Gastrocnemius medialis (tissue), 4 donors: Measurements from ENCODE around the gene GJC2. TPM values are rescaled to one million over a fixed set of nuclear protein-coding genes. Genes with fewer than 3 reads are reported as not detected.

Experiments used
- ATAC-seq, 2 donors: fragments of 150-250 bp; one replicate each; pipeline ENCODE4 v1.9.1; 2016
- DNase-seq, 2 donors: peaks; one replicate each; pipeline ENCODE4 v3.0.0-alpha.2; 2019
- H3K27ac ChIP-seq, 4 donors: fragments of 200-600 bp; sonication (generic); 1 replicate in 1 of 4; 2 replicates in 3 of 4; pipeline ENCODE4 v1.5.1; 2016 to 2018; ENCODE audit warnings: mild to moderate bottlenecking in 2 of 4, moderate library complexity in 1 of 4
- H3K27me3 ChIP-seq, 3 donors: fragments of 200-600 bp; sonication (generic) in 2 of 3; 1 replicate in 1 of 3; 2 replicates in 2 of 3; pipeline versions ENCODE4 v1.5.1 to v1.6.0; 2016 to 2019; ENCODE audit warnings: mild to moderate bottlenecking in 1 of 3, moderate library complexity in 1 of 3
- H3K36me3 ChIP-seq, 2 donors: fragments of 200-600 bp; sonication (generic) in 1 of 2; one replicate each; pipeline ENCODE4 v1.5.1; 2017 to 2018
- H3K4me1 ChIP-seq, 2 donors: fragments of 200-600 bp; sonication (generic) in 1 of 2; one replicate each; pipeline ENCODE4 v1.5.1; 2016 to 2017; ENCODE audit warnings: mild to moderate bottlenecking in 2 of 2
- H3K4me3 ChIP-seq, 4 donors: fragments of 200-600 bp; sonication (generic) in 3 of 4; 1 replicate in 1 of 4; 2 replicates in 3 of 4; pipeline ENCODE4 v1.5.1; 2016 to 2019; ENCODE audit warnings: mild to moderate bottlenecking in 2 of 4
- H3K9me3 ChIP-seq, 3 donors: fragments of 200-600 bp; sonication (generic) in 2 of 3; 1 replicate in 1 of 3; 2 replicates in 2 of 3; pipeline ENCODE4 v1.5.1; 2016 to 2019
- CTCF ChIP-seq, 5 experiments: fragments of 450-650 bp in 3 of 5; fragments of 200-600 bp in 2 of 5; sonication (generic) in 2 of 5; IDR thresholded peaks in 4 of 5; conservative IDR thresholded peaks in 1 of 5; 1 replicate in 4 of 5; 2 replicates in 1 of 5; pipeline ENCODE4 v1.5.1; 2016 to 2019; ENCODE audit warnings: antibody characterized with exemption in 5 of 5, mild to moderate bottlenecking in 3 of 5, moderate library complexity in 3 of 5
- POLR2A ChIP-seq, 2 donors: fragments of 450-650 bp; IDR thresholded peaks; one replicate each; pipeline ENCODE4 v1.6.1; 2017; ENCODE audit warnings: antibody characterized with exemption in 2 of 2, mild to moderate bottlenecking in 2 of 2, moderate library complexity in 2 of 2
- in situ Hi-C, 4 donors: fragments of 200-750 bp; cut with MboI; loops; one replicate each; pipeline versions ENCODE4 v1.15.0 to v1.8.0; 2017; ENCODE audit warnings: low sequenced_read_pairs in 4 of 4
- intact Hi-C: fragments of 100-400 bp; cut with DNase I; formaldehyde crosslinking; loops from one replicate; pipeline ENCODE4 v1.15.1; 2023; ENCODE audit warnings: low total_unique reads
- total RNA-seq, 4 donors: library from RNA; depleted of rRNA; stranded (reverse); fragments of >200 nt; gene quantifications; one replicate each; pipeline versions ENCODE4 v1.1.0 to v1.2.3, GENCODE V29; 2016

GJC2 gene
- total RNA-seq, 4 donors from 2014 or later: 0.26 to 0.64 TPM; not detected in 2

- Histone ChIP-seq H3K9me3 (no peaks in the 10 kb centered on the region), H3K4me3 (no peak overlapping the region), H3K4me1 (peaks cover 6 to 13% of the 10 kb centered on the region in 2 donors), H3K36me3 (no peaks in the 10 kb centered on the region), H3K27ac (no peak overlapping the region), H3K27me3 (peaks cover 3 to 20% (median 12%) of the 10 kb centered on the region in 3 donors)
- TF ChIP-seq POLR2A (IDR thresholded peaks at IDR 0.05) (no peak), CTCF (IDR thresholded peaks at IDR 0.05 in 4 of 5, conservative IDR thresholded peaks at IDR 0.05 in 1 of 5) (no peak)
- in situ Hi-C loops: no loop called here
- ATAC-seq (no peak), DNase-seq (no peak)
- intact Hi-C loops: no loop called here
Measured at GRCh38 chr1:228157729-228158126, 8.0 kb downstream of the GJC2 start.

GRCh38 chr1:228158151-228159007 lies 8.6 kb downstream of the GJC2 start:
- TF ChIP-seq CTCF (IDR thresholded peaks at IDR 0.05 in 4 of 5, conservative IDR thresholded peaks at IDR 0.05 in 1 of 5): no peak
- TF ChIP-seq POLR2A (IDR thresholded peaks at IDR 0.05): no peak
- H3K4me3 ChIP-seq: no peak overlapping the region
- peaks cover 3 to 20% (median 12%) of the 10 kb centered on the region in 3 donors for H3K27me3 ChIP-seq
- in situ Hi-C loops: no loop called here
- H3K9me3 ChIP-seq: no peaks in the 10 kb centered on the region
- ATAC-seq (no peak), DNase-seq (no peak)
- H3K36me3 ChIP-seq: no peaks in the 10 kb centered on the region
- no peak overlapping the region for H3K27ac ChIP-seq
- intact Hi-C loops: no loop called here
- peaks cover 13 to 20% of the 10 kb centered on the region in 2 donors for H3K4me1 ChIP-seq

GRCh38 chr1:228159008-228159665 lies 9.4 kb downstream of the GJC2 start:
- no peaks in the 10 kb centered on the region for H3K9me3 ChIP-seq
- DNase-seq (no peak), ATAC-seq (no peak)
- H3K36me3 ChIP-seq: no peaks in the 10 kb centered on the region
- no peak for TF ChIP-seq POLR2A (IDR thresholded peaks at IDR 0.05)
- no peak for TF ChIP-seq CTCF (IDR thresholded peaks at IDR 0.05 in 4 of 5, conservative IDR thresholded peaks at IDR 0.05 in 1 of 5)
- H3K27me3 ChIP-seq: peaks cover 3 to 20% (median 12%) of the 10 kb centered on the region in 3 donors
- H3K4me3 ChIP-seq: no peak overlapping the region
- in situ Hi-C loops: no loop called here
- no peak overlapping the region for H3K27ac ChIP-seq
- peaks cover 19 to 25% of the 10 kb centered on the region in 2 donors for H3K4me1 ChIP-seq
- intact Hi-C loops: no loop called here

- in situ Hi-C loops (no loop called here), intact Hi-C loops (no loop called here)
- DNase-seq: no peak
- no peak overlapping the region for H3K27ac ChIP-seq
- peaks cover 25 to 28% of the 10 kb centered on the region in 2 donors for H3K4me1 ChIP-seq
- H3K27me3 ChIP-seq: peaks cover 3 to 20% (median 12%) of the 10 kb centered on the region in 3 donors
- H3K4me3 ChIP-seq: no peak overlapping the region
- H3K9me3 ChIP-seq: no peaks in the 10 kb centered on the region
- TF ChIP-seq POLR2A (IDR thresholded peaks at IDR 0.05) (no peak), CTCF (IDR thresholded peaks at IDR 0.05 in 4 of 5, conservative IDR thresholded peaks at IDR 0.05 in 1 of 5) (no peak)
- no peak for ATAC-seq
- no peaks in the 10 kb centered on the region for H3K36me3 ChIP-seq
Measured at GRCh38 chr1:228160201-228160761, 10.6 kb downstream of the GJC2 start.
